ENCODE data around the gene ZNF565.
"Not testable (repeated sequence)": the region's sequence is repeated elsewhere in the genome, so short reads cannot be mapped to it uniquely, and the experiment has no call there.

ZNF565 gene

DNA sequence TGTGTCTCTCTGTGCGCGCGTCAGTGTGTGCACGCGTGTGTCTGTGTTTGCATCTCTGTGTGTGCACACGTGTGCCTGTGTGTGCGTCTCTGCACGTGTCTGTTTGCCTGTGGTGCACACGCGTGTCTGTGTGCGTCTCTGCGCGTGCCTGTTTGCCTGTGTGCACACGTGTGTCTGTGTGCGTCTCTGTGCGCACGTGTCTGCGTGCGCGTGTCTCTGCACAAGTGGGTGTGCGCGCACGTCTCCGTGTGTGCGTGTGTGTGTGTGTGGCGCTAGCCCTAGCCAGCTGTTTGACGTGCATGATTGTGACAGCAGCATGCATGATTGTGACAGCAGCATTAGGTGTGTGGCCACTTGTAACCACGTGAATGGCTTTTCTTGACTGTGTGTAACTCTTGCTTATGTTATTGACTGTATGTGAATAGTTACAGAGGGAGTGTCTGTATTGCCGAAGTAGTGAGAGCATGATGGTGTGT is 31.6 kb upstream of the ZNF565 start:
- TF ChIP-seq, protein P1, sequence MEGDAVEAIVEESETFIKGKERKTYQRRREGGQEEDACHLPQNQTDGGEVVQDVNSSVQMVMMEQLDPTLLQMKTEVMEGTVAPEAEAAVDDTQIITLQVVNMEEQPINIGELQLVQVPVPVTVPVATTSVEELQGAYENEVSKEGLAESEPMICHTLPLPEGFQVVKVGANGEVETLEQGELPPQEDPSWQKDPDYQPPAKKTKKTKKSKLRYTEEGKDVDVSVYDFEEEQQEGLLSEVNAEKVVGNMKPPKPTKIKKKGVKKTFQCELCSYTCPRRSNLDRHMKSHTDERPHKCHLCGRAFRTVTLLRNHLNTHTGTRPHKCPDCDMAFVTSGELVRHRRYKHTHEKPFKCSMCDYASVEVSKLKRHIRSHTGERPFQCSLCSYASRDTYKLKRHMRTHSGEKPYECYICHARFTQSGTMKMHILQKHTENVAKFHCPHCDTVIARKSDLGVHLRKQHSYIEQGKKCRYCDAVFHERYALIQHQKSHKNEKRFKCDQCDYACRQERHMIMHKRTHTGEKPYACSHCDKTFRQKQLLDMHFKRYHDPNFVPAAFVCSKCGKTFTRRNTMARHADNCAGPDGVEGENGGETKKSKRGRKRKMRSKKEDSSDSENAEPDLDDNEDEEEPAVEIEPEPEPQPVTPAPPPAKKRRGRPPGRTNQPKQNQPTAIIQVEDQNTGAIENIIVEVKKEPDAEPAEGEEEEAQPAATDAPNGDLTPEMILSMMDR (IDR thresholded peaks at IDR 0.05; ENCODE audit: poor library complexity, severe bottlenecking), result no peak
- DNase-seq (ENCODE audit: low spot score), result no peak
- Histone ChIP-seq H3K4me1 (ENCODE audit: insufficient read depth, poor library complexity, severe bottlenecking) (no peaks in the 10 kb centered on the region), H3K4me3 (ENCODE audit: severe bottlenecking) (no peak overlapping the region), H3K27me3 (ENCODE audit: insufficient read depth, poor library complexity, severe bottlenecking) (no peaks in the 10 kb centered on the region), H3K36me3 (ENCODE audit: low read depth) (no peaks in the 10 kb centered on the region), H3K27ac (ENCODE audit: poor library complexity, severe bottlenecking) (no peak overlapping the region), H3K9me3 (ENCODE audit: severe bottlenecking) (no peaks in the 10 kb centered on the region)
- no peak for ATAC-seq (ENCODE audit: low read depth)

DNA sequence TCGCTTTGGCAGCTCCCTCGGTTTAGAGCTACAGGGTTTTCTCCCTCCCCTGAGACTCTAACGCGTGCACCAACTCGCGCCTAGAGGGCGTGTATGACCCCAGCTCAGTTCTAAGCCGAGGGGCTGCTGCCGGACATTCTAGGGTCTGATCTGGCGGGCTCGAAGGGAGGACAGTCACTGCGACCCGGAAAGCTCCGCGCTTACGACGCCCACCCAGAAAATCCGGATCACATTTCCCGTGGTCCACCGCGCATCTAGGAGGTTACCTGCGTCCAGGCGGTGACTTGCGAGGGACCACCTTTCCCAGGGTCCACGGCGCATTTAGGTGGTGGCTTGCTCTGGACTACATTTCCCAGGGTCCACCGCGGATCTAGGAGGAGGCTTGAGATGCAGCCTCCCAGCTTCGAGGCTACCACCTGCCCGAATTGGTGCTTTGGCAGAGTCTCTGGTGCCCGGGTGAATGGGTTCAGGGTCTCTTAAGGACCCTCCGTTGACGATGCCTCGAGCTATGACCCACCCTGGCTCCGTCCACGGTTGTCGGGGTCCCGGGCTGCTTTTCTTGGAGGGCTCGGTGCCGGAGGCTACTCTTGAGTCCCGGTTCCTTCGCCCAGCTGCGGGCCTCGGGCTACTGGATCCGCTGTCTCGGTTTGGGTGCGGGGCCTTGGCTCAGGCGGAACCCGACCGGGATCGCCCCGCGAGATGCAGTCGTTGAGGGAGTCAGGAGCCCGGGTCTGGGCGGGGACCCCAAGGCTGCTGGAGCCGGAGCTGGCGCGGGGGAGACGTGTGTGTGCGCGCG is 30.9 kb upstream of the ZNF565 start:
- no peaks in the 10 kb centered on the region for H3K9me3 ChIP-seq (ENCODE audit: severe bottlenecking)
- H3K4me1 ChIP-seq (ENCODE audit: insufficient read depth, poor library complexity, severe bottlenecking), result no peaks in the 10 kb centered on the region
- H3K36me3 ChIP-seq (ENCODE audit: low read depth), result no peaks in the 10 kb centered on the region
- TF ChIP-seq, protein P1 (IDR thresholded peaks at IDR 0.05; ENCODE audit: poor library complexity, severe bottlenecking), result no peak
- no peaks in the 10 kb centered on the region for H3K27me3 ChIP-seq (ENCODE audit: insufficient read depth, poor library complexity, severe bottlenecking)
- DNase-seq (ENCODE audit: low spot score) (no peak), ATAC-seq (ENCODE audit: low read depth) (0 out of 3 replicates have a peak, but pooled peaks have one; percentile 31)
- no peak overlapping the region for H3K4me3 ChIP-seq (ENCODE audit: severe bottlenecking)
- H3K27ac ChIP-seq (ENCODE audit: poor library complexity, severe bottlenecking), result no peak overlapping the region

DNA sequence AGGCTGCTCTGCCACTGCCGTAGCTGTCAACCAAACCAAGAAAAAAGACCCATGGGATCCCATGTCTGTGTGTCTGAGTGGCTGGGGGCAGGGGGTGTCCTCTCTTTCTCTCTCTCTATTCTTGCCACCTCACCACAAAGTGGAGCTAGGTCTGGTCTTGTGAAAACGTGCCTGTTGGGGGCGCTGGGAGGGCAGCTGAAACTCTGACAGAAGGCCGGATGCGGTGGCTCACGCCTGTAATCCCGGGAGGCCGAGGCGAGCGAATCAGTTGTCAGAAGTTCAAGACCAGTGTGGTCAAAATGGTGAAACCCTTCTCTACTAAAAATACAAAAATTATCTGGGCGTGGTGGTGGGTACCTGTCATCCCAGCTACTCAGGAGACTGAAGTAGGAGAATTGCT is 29.6 kb upstream of the ZNF565 start:
- ATAC-seq (ENCODE audit: low read depth) (no peak), DNase-seq (ENCODE audit: low spot score) (no peak)
- Histone ChIP-seq H3K27ac (ENCODE audit: poor library complexity, severe bottlenecking) (no peak overlapping the region), H3K9me3 (ENCODE audit: severe bottlenecking) (no peaks in the 10 kb centered on the region), H3K4me3 (ENCODE audit: severe bottlenecking) (no peak overlapping the region), H3K36me3 (ENCODE audit: low read depth) (no peaks in the 10 kb centered on the region), H3K27me3 (ENCODE audit: insufficient read depth, poor library complexity, severe bottlenecking) (no peaks in the 10 kb centered on the region), H3K4me1 (ENCODE audit: insufficient read depth, poor library complexity, severe bottlenecking) (no peaks in the 10 kb centered on the region)
- TF ChIP-seq, protein P1 (IDR thresholded peaks at IDR 0.05; ENCODE audit: poor library complexity, severe bottlenecking), result no peak

DNA sequence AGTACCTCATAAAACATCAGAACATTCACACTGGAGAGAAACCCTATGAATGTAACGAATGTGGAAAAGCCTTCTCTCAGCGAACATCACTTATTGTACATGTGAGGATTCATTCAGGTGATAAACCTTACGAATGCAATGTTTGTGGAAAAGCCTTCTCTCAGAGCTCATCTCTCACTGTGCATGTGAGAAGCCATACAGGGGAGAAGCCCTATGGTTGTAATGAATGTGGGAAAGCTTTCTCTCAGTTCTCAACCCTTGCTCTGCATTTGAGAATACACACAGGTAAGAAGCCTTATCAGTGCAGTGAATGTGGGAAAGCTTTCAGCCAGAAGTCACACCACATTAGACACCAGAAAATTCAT is 22.5 kb upstream of the ZNF565 start:
- Histone ChIP-seq H3K27ac (ENCODE audit: poor library complexity, severe bottlenecking) (no peak overlapping the region), H3K27me3 (ENCODE audit: insufficient read depth, poor library complexity, severe bottlenecking) (no peaks in the 10 kb centered on the region), H3K4me1 (ENCODE audit: insufficient read depth, poor library complexity, severe bottlenecking) (no peaks in the 10 kb centered on the region), H3K9me3 (ENCODE audit: severe bottlenecking) (peaks cover 13% of the 10 kb centered on the region), H3K36me3 (ENCODE audit: low read depth) (peaks cover 65% of the 10 kb centered on the region), H3K4me3 (ENCODE audit: severe bottlenecking) (no peak overlapping the region)
- DNase-seq (ENCODE audit: low spot score), result no peak
- ATAC-seq (ENCODE audit: low read depth), result no peak
- TF ChIP-seq, protein P1 (IDR thresholded peaks at IDR 0.05; ENCODE audit: poor library complexity, severe bottlenecking), result no peak

DNA sequence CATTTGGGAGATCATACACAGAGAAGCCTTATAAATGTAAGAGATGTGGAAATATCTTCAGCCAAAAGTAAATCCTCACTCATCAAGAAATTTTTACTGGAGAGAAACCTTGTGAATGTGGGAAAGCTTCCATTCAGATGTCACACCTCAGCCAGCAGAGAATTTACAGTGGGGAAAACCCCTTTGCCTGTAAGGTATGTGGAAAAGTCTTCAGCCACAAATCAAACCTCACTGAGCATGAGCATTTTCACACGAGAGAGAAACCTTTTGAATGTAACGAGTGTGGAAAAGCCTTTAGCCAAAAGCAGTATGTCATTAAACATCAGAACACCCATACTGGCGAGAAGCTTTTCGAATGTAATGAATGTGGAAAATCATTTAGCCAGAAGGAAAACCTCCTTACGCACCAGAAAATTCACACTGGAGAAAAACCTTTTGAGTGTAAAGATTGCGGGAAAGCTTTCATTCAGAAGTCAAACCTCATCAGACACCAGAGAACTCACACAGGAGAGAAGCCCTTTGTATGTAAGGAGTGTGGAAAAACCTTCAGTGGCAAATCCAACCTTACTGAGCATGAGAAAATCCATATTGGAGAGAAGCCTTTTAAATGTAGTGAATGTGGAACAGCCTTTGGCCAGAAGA is 22.0 kb upstream of the ZNF565 start:
- TF ChIP-seq, protein P1 (IDR thresholded peaks at IDR 0.05; ENCODE audit: poor library complexity, severe bottlenecking), result no peak
- Histone ChIP-seq H3K36me3 (ENCODE audit: low read depth) (peaks cover 70% of the 10 kb centered on the region), H3K9me3 (ENCODE audit: severe bottlenecking) (peaks cover 13% of the 10 kb centered on the region), H3K27me3 (ENCODE audit: insufficient read depth, poor library complexity, severe bottlenecking) (no peaks in the 10 kb centered on the region), H3K4me1 (ENCODE audit: insufficient read depth, poor library complexity, severe bottlenecking) (no peaks in the 10 kb centered on the region), H3K4me3 (ENCODE audit: severe bottlenecking) (no peak overlapping the region), H3K27ac (ENCODE audit: poor library complexity, severe bottlenecking) (no peak overlapping the region)
- DNase-seq (ENCODE audit: low spot score) (no peak), ATAC-seq (ENCODE audit: low read depth) (no peak)

DNA sequence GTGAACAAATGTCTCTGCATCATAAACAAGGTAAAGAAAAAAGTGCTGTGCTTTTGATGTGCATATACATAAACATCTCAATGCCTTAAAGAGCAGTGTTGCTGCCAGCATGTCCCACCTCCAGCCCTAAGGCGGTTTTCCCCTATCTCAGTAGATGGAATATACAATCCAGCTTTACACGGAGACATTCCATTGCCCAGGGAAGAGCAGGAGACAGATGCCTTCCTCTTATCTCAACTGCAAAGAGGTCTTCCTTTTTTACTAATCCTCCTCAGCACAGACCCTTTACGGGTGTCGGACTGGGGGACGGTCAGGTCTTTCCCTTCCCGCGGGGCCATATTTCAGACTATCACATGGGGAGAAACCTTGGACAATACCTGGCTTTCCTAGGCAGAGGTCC is 19.2 kb upstream of the ZNF565 start:
- H3K27ac ChIP-seq (ENCODE audit: poor library complexity, severe bottlenecking); H3K4me1 ChIP-seq (ENCODE audit: insufficient read depth, poor library complexity, severe bottlenecking); H3K4me3 ChIP-seq (ENCODE audit: severe bottlenecking); DNase-seq (ENCODE audit: low spot score); ATAC-seq (ENCODE audit: low read depth); H3K27me3 ChIP-seq (ENCODE audit: insufficient read depth, poor library complexity, severe bottlenecking): not testable (repeated sequence)
- H3K9me3 ChIP-seq (ENCODE audit: severe bottlenecking), result peaks cover 13% of the 10 kb centered on the region
- H3K36me3 ChIP-seq (ENCODE audit: low read depth), result peaks cover 98% of the 10 kb centered on the region

All from RWPE2 (cell line).